DOHH2 (cell line): ENCODE measurements around the gene FUT7.

Experiments used
- H3F3A ChIP-seq: fragments of 200-600 bp; sonication (generic), shearing (Covaris generic); 2 replicates; pipeline ENCODE4 v1.6.0; 2016; ENCODE audit warnings: antibody characterized with exemption, mild to moderate bottlenecking; ENCODE audit not compliant: control insufficient read depth, insufficient read depth
- H3K27ac ChIP-seq: fragments of 200-600 bp; sonication (generic); 2 replicates; pipeline ENCODE4 v1.5.1; 2014; ENCODE audit warnings: low read depth, mild to moderate bottlenecking, low read length, moderate library complexity
- H3K27me3 ChIP-seq: fragments of 200-600 bp; sonication (generic); 2 replicates; pipeline ENCODE4 v1.6.1; 2014; ENCODE audit warnings: mild to moderate bottlenecking, low read length, mixed read lengths; ENCODE audit not compliant: control insufficient read depth
- H3K36me3 ChIP-seq: fragments of 200-600 bp; sonication (generic); 2 replicates; pipeline ENCODE4 v1.6.1; 2014; ENCODE audit warnings: mild to moderate bottlenecking, low read length, moderate library complexity, mixed read lengths; ENCODE audit not compliant: control insufficient read depth
- H3K4me1 ChIP-seq: fragments of 200-600 bp; sonication (generic); 2 replicates; pipeline ENCODE4 v1.6.1; 2014; ENCODE audit warnings: mild to moderate bottlenecking, low read length, mixed read lengths; ENCODE audit not compliant: control insufficient read depth
- H3K4me2 ChIP-seq: fragments of 200-600 bp; sonication (generic); 2 replicates; pipeline ENCODE4 v1.6.0; 2014; ENCODE audit warnings: mild to moderate bottlenecking, low read length, moderate library complexity
- H3K4me3 ChIP-seq: fragments of 200-600 bp; sonication (generic); 2 replicates; pipeline ENCODE4 v1.5.1; 2014; ENCODE audit warnings: mild to moderate bottlenecking, low read length, mixed read lengths
- H3K79me2 ChIP-seq: fragments of 200-600 bp; sonication (generic); 2 replicates; pipeline ENCODE4 v1.6.1; 2014; ENCODE audit warnings: mild to moderate bottlenecking, low read length, mixed read lengths; ENCODE audit not compliant: control insufficient read depth
- H3K9me2 ChIP-seq: fragments of 200-600 bp; sonication (generic); replicated peaks from 2 replicates; pipeline ENCODE4 v1.6.1; 2014; ENCODE audit warnings: mild to moderate bottlenecking, low read length, mixed read lengths; ENCODE audit not compliant: control insufficient read depth
- H3K9me3 ChIP-seq: fragments of 200-600 bp; sonication (generic); 2 replicates; pipeline ENCODE4 v1.6.1; 2014; ENCODE audit warnings: antibody characterized with exemption, low read length, mixed read lengths; ENCODE audit not compliant: control insufficient read depth, insufficient read depth
- H4K20me1 ChIP-seq: fragments of 200-600 bp; sonication (generic); 2 replicates; pipeline ENCODE4 v1.6.0; 2014; ENCODE audit warnings: low read depth, mild to moderate bottlenecking, antibody characterized with exemption, low read length, moderate library complexity; ENCODE audit not compliant: control insufficient read depth, insufficient read depth
- CTCF ChIP-seq: fragments of 200-600 bp; sonication (generic); IDR thresholded peaks from one replicate; pipeline ENCODE4 v1.5.1; 2014; ENCODE audit warnings: antibody characterized with exemption, mild to moderate bottlenecking, low read depth, low read length; ENCODE audit not compliant: poor library complexity, severe bottlenecking
- EZH2phosphoT487 ChIP-seq: fragments of 200-600 bp; sonication (generic); IDR thresholded peaks from 2 replicates; pipeline ENCODE4 v1.6.1; 2017; ENCODE audit warnings: borderline replicate concordance, mild to moderate bottlenecking, antibody characterized with exemption, low read length, moderate library complexity, mixed read lengths

FUT7 gene

DNA sequence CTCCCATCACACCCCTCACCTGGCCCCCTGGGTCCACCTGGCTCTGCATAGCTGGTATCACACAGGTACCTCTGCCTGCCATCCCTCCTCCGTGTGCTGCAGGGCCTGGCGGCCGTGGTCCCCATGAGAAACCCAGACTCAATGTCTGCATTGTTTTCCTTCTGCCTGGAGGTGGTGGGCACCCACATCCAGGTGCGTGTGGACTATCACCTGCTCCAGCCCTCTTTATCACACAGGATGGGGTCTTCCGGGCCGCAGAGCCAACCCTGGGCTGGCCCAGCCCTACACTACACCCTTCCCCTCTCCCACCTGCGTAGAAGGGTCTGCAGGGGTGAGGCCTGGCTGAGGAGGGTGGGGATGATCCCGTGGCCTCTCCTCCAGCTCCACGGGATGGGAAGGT is 7.0 kb upstream of the FUT7 start:
- no peak overlapping the region for H3K4me2 ChIP-seq

DNA sequence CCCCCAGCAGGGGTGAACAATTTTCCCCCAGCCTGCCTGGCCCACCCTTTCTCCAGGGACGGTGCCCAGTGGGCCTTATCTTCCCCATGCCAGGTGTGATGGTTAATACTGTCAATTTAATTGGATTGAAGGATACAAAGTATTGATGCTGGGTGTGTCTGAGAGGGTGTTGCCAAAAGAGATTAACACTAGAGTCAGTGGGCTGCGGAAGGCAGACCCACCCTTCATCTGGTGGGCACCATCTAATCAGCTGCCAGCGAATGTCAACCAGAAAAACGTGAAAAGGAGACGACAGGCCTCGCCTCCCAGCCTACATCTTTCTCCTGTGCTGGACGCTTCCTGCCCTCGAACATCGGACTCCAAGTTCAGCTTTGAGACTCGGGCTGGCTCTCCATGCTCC is 5.6 kb upstream of the FUT7 start:
- Histone ChIP-seq H3K36me3 (no peaks in the 10 kb centered on the region), H3K4me2 (no peak overlapping the region)

More for the DNA sequence above, 7.0 kb upstream of the FUT7 start:
- peaks cover 8% of the 10 kb centered on the region for H3K4me1 ChIP-seq
- no peak overlapping the region for H3K27ac ChIP-seq
- H3K9me2 ChIP-seq, result no peaks in the 10 kb centered on the region
- no peaks in the 10 kb centered on the region for H3K9me3 ChIP-seq
- no peaks in the 10 kb centered on the region for H3K36me3 ChIP-seq
- H4K20me1 ChIP-seq, result no peaks in the 10 kb centered on the region
- H3K4me3 ChIP-seq, result no peak overlapping the region
- no peaks in the 10 kb centered on the region for H3K79me2 ChIP-seq
- H3K27me3 ChIP-seq, result peaks cover 22% of the 10 kb centered on the region
- no peak for TF ChIP-seq EZH2phosphoT487
- TF ChIP-seq CTCF, result no peak
- no peaks in the 10 kb centered on the region for H3F3A ChIP-seq

GRCh38 chr9:137037035-137037434 is 5.1 kb upstream of the FUT7 start:
- Histone ChIP-seq H3K27ac (no peak overlapping the region), H3K9me3 (no peaks in the 10 kb centered on the region), H3K4me2 (no peak overlapping the region), H3K27me3 (peaks cover 25% of the 10 kb centered on the region), H3K36me3 (no peaks in the 10 kb centered on the region), H3F3A (no peaks in the 10 kb centered on the region), H3K79me2 (no peaks in the 10 kb centered on the region), H3K4me1 (peaks cover 19% of the 10 kb centered on the region), H3K9me2 (no peaks in the 10 kb centered on the region), H4K20me1 (0 out of 2 replicates have a peak, but pooled peaks cover 3% of the 10 kb centered on the region), H3K4me3 (no peak overlapping the region)
- TF ChIP-seq EZH2phosphoT487 (no peak), CTCF (no peak)

More for the DNA sequence above, 5.6 kb upstream of the FUT7 start:
- no peaks in the 10 kb centered on the region for H3K9me2 ChIP-seq
- H3K4me1 ChIP-seq, result peaks cover 14% of the 10 kb centered on the region
- TF ChIP-seq EZH2phosphoT487 (no peak), CTCF (no peak)
- H3F3A ChIP-seq, result no peaks in the 10 kb centered on the region
- peaks cover 25% of the 10 kb centered on the region for H3K27me3 ChIP-seq
- no peaks in the 10 kb centered on the region for H3K9me3 ChIP-seq
- no peak overlapping the region for H3K27ac ChIP-seq
- H3K4me3 ChIP-seq, result no peak overlapping the region
- H3K79me2 ChIP-seq, result no peaks in the 10 kb centered on the region
- 0 out of 2 replicates have a peak, but pooled peaks cover 3% of the 10 kb centered on the region for H4K20me1 ChIP-seq
